ENCODE data around the gene CDK10.

Gene CDK10

GRCh38 chr16:89716916-89717687, 30.6 kb downstream of the CDK10 start:
- DNase-seq, result no peak

GRCh38 chr16:89717688-89718505, 31.4 kb downstream of the CDK10 start:
- DNase-seq, result no peak

GRCh38 chr16:89720551-89720812, 34.0 kb downstream of the CDK10 start:
- no peak for DNase-seq

GRCh38 chr16:89720813-89721545, 34.5 kb downstream of the CDK10 start, which contains the start of the genes VPS9D1 and ZNF276:
VPS9D1 (minus strand) TSS chr16:89720898; CDS start chr16:89720861, 37 bp downstream.
ZNF276 (plus strand) TSS chr16:89721537; CDS start chr16:89721641, 104 bp downstream.
- DNase-seq, result peak; percentile 59

GRCh38 chr16:89721546-89722391, 35.3 kb downstream of the CDK10 start:
- no peak for DNase-seq

- DNase-seq, result no peak
These were observed 36.1 kb downstream of the CDK10 start for GRCh38 chr16:89722392-89723278.

GRCh38 chr16:89723279-89724250, 37.1 kb downstream of the CDK10 start:
- no peak for DNase-seq

- no peak for DNase-seq
These were observed 41.1 kb downstream of the CDK10 start for GRCh38 chr16:89727406-89728120.

GRCh38 chr16:89729293-89729692, 42.8 kb downstream of the CDK10 start:
- no peak for DNase-seq

GRCh38 chr16:89729863-89730593, 43.5 kb downstream of the CDK10 start:
- DNase-seq, result no peak

- no peak for DNase-seq
These were observed 44.2 kb downstream of the CDK10 start for GRCh38 chr16:89730610-89731234.

- no peak for DNase-seq
These were observed 45.8 kb downstream of the CDK10 start for GRCh38 chr16:89732142-89732917.

- DNase-seq, result no peak
These were observed 46.4 kb downstream of the CDK10 start for GRCh38 chr16:89732918-89733242.

- DNase-seq, result no peak
These were observed 46.8 kb downstream of the CDK10 start for GRCh38 chr16:89733322-89733721.

- DNase-seq, result no peak
These were observed 47.3 kb downstream of the CDK10 start for GRCh38 chr16:89733792-89734191.

- no peak for DNase-seq
These were observed 50.1 kb downstream of the CDK10 start for GRCh38 chr16:89736554-89736953.

- DNase-seq, result no peak
These were observed 51.0 kb downstream of the CDK10 start for GRCh38 chr16:89737341-89738071.

Data from DMS 273 treated with DMSO at 0.1 percent for 48 hours (cell line).